Placental epithelial cell (primary cell): Measurements from ENCODE around the gene MAP7D1. TPM values are rescaled to one million over a fixed set of nuclear protein-coding genes. Genes with fewer than 3 reads are reported as not detected.

ENCODE experiments used
- small RNA-seq: library from RNA; depleted of rRNA; stranded (forward); fragments of <200 nt; gene quantifications from one replicate; pipeline ENCODE3, GENCODE V24; 2012
- total RNA-seq: library from RNA; depleted of rRNA; stranded (reverse); fragments of >200 nt; gene quantifications from 2 replicates; pipeline ENCODE4 v1.2.3, GENCODE V29; 2012

The MAP7D1 gene
- 141 and 168 TPM in 2 replicates for total RNA-seq

DNA sequence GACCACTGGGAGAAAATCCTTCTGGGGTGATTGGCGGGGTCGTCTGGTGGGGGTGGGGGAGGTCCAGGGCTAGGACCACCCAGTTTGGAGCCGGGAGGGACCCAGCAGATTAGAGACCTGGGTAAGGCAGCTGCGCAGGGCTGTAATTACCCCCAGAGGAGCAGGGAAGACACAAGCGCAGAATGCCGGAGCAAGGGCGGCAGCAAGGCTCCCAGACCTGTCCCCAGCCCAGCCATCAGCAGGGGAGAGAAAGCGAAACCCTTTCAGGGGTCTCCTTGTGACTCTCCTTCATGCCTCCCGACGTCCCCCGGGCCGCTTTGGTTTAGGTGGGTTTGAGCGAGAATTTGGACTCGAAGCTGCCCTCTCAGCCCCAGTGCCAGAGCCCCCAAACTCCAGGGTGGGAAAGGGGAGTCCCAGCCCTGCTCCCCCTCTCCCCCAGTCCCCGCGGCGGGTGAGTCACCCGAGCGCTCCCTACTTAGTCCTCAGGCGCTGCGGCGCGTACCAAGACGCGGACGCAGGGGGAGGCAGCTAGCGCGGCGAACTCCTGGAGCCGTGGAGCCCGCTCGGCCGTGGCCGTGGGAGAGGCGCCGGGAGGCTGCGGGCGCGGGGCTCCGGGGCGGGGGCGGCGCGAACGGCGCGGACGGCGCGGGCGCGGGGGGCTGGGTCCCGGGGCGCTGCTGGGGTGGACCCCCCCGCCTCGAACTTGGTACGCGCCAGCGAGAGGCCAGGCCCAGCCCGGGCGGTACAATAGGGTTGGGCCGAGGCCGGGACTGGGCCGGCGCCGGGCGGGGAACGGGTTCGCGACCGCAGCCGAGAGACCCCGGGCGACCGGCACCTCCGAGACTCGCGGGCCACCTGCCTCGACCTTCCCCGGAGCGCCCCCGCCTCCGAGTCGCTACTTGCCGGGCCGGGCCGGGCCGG is at the start of gene MAP7D1:
Gene MAP7D1, plus strand, starts transcription at position 753 of the 921 bp plus-strand sequence. CDS start 258 bp downstream, outside the sequence.

DNA sequence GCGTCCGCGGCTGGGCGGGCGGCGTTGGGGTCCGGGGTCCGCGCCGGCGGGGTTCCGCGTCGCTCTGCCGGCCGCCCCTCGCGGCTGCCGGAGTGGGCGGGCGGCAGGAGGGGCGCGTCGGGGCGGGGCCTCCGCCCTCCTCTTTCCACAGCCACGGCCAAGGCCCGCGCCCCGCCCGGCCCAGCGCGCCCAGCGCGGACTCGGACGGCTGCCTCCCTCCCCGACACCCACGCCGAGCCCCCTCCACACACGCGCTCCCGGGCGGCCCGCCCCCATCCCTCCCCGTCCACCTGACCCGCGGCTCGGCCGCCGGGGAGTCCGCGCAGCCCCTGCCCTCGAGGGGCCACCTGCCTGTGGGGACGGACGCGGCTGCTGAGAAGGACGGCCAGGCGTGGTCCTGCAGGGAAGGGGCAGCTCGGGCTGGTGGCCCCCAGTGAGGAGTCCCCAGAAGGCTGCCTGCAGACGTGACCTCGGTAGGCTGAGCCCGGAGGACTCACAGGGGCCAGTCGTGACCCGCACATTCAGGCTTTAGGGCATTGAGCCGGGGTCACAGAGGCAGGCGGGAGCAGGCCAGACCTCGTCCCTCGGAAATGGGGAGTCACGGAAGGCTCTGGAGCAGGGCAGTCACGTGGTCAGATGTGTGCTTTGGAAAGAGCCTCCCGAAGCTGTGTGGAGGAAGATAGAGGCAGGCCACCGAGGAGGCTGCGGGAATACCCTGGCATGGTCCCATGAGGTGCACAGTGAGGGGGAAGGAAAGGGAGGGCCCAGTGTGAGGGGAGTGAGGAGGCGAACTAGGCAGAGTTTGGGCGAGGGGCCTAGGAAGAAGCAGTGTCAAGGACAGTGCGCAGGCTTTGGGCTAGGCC is 30.6 kb upstream of the MAP7D1 start, which contains the start of gene COL8A2:
Gene COL8A2, minus strand, starts transcription at position 94 of the 863 bp plus-strand sequence. CDS start 24,980 bp downstream, outside the sequence.

DNA sequence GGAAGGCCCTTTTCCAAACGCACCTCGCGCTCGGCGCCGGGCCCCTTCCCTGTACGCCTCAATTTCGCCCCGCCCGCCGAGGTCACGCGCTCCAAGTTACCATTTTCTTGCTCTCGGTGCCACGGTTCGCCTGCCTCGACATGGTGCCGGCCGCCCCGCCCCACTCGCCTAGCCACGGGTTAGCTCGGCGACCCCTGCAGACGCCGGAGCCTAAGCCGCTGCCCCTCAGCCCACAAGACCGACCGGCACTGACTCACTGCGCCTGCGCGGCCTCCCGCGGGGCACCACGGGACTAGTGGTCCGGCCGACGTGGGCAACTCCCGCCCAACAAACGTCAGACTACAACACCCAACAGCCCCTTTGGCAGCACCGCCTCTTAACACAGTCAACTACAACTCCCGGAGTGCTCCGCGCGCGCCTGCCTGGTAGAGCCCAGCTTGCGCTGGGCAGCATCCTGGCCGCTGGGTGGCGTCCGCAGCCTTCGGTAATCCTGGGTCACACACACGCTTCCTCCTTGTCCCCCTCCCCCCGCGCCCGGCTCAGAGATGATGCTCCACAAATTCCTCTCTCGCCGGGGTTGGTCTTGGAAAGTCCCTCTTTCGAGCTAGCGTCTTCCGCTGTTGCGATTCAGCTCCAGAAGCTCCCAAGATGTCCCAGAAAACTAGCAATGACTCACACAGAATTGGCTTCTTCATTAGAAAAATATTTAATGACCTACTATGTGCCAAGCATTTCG is 6.6 kb upstream of the MAP7D1 start, which contains the start of gene TRAPPC3:
Gene TRAPPC3, minus strand, starts transcription at position 250 of the 736 bp plus-strand sequence. Its CDS starts 108 bp downstream, at position 142.

DNA sequence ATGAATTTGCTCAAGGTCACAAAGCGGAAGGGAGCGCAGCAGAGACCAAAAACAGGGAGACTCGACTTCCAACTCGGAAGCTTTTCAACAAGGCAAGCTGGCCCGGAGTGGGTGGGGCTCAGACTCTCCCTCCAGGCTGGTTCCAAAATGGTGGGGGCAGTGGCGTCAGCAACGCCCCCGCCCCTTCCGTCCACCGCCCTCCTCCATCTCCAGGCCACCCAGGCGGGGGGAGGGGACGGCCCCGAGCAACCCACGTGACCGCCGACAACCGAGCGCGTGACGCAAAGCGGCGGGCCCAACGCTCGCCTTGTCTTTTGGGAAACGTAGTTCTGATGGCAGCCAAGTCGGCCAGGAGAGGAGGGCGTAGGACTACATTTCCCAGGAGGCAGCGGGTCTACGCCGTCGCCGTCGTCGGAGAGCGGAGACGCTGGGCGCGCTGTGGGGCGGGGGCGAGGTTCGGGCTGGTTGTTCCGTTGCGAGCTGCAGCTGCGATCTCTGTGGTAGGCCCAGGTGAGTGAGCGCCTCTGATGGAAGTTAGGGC is 68.1 kb downstream of the MAP7D1 start, which contains the start of gene THRAP3:
Gene THRAP3, plus strand, starts transcription at position 448 of the 541 bp plus-strand sequence. CDS start 58,121 bp downstream, outside the sequence.

Small RNA genes lying within 50 kb of the gene (small RNA-seq; reads per million reads assigned to genes)
- gene RN7SL131P = not detected

Other genes starting within 250 kb of the MAP7D1 start
- gene AGO3, start 225.1 kb upstream of the MAP7D1 start, total RNA-seq = 15.7 and 23.3 TPM in 2 replicates
- gene TEKT2, start 72.1 kb upstream of the MAP7D1 start, total RNA-seq = 0.11 and 1.2 TPM in 2 replicates
- gene ADPRS, start 67.3 kb upstream of the MAP7D1 start, total RNA-seq = 13.0 and 24.6 TPM in 2 replicates
- under 0.01 and 0.11 TPM in 2 replicates for gene COL8A2, start 30.9 kb upstream of the MAP7D1 start, total RNA-seq
- gene TRAPPC3, start 6.7 kb upstream of the MAP7D1 start, total RNA-seq = 53.0 and 91.2 TPM in 2 replicates
- gene THRAP3, start 68.3 kb downstream of the MAP7D1 start, total RNA-seq = 90.7 and 97.6 TPM in 2 replicates
- gene SH3D21, start 150.2 kb downstream of the MAP7D1 start, total RNA-seq = 46.3 and 47.4 TPM in 2 replicates
- gene EVA1B, start 167.5 kb downstream of the MAP7D1 start, total RNA-seq = 142 and 272 TPM in 2 replicates
- 20.4 and 39.1 TPM in 2 replicates for gene STK40, start 229.8 kb downstream of the MAP7D1 start, total RNA-seq
- 8.2 and 8.7 TPM in 2 replicates for gene LSM10, start 241.7 kb downstream of the MAP7D1 start, total RNA-seq